ENCODE results near the gene EP400.

DNA sequence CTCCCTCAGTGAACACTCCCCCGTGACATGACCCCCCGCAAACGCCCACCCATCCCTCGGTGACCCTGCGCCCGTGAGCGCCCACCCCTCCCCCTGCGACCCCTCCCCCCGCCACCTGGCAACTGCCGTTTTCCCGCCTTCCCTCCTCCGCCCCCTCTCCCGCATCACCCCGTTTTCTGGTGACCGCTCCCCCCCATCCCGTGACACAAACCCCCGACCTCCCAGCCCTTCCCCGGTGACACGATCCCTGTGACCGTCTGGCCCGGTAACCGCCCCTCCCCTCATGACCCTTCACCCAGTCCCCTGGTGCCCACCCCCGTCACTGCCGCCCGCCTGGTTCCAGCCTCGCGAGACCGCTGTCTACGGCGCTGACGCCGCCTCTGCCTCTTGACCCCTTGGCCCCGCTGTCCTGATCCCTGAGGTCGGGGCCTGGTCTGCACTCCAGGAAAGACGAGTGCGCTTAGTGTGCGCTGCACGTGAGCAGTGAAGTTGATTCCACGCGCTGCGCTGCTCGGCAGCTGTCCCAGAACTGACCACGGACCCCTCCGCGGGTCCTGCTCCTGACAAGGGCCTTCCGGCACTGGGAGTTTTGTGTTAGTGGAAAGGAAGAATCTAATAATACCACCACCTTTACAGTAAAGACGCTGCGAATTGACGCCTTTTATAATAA is 135.0 kb downstream of the EP400 start:
- TF ChIP-seq, protein P1, sequence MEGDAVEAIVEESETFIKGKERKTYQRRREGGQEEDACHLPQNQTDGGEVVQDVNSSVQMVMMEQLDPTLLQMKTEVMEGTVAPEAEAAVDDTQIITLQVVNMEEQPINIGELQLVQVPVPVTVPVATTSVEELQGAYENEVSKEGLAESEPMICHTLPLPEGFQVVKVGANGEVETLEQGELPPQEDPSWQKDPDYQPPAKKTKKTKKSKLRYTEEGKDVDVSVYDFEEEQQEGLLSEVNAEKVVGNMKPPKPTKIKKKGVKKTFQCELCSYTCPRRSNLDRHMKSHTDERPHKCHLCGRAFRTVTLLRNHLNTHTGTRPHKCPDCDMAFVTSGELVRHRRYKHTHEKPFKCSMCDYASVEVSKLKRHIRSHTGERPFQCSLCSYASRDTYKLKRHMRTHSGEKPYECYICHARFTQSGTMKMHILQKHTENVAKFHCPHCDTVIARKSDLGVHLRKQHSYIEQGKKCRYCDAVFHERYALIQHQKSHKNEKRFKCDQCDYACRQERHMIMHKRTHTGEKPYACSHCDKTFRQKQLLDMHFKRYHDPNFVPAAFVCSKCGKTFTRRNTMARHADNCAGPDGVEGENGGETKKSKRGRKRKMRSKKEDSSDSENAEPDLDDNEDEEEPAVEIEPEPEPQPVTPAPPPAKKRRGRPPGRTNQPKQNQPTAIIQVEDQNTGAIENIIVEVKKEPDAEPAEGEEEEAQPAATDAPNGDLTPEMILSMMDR (IDR thresholded peaks at IDR 0.05) = no peak
- TF ChIP-seq POLR2A (IDR thresholded peaks at IDR 0.05) = peak in 1 of 2 donors; percentile 24

Data from adrenal gland (tissue), 5 donors.